ENCODE data around the gene PARN. TPM values are rescaled to one million over a fixed set of nuclear protein-coding genes. Genes with fewer than 3 reads are reported as not detected.

The PARN gene
- polyA plus RNA-seq, 2 of the 4 experiments (the other 2 are of a cell fraction) = 40.0 to 58.6 TPM

- ATAC-seq (no peak), DNase-seq (ENCODE audit: low read depth in 1 of 2, low spot score in 1 of 2) (no peak), FAIRE-seq (no peak)
- Histone ChIP-seq H3K27ac (no peak overlapping the region), H3K9me3 (peaks cover 31% of the 10 kb centered on the region), H3K4me3 (no peak overlapping the region), H3K4me2 (no peak overlapping the region), H3K4me1 (peaks cover 8% of the 10 kb centered on the region; the same call in 2 of the 3 replicates)
- TF ChIP-seq RCOR1 (IDR thresholded peaks at IDR 0.05; ENCODE audit: low read depth, low read length) (no peak), EHF (CRISPR knock-in tag; IDR thresholded peaks at IDR 0.05) (no peak), HDAC2 (IDR thresholded peaks at IDR 0.05) (no peak), REST (IDR thresholded peaks at IDR 0.05) (no peak), KDM5A (IDR thresholded peaks at IDR 0.05) (no peak), BCL3 (IDR thresholded peaks at IDR 0.05) (no peak), BHLHE40 (IDR thresholded peaks at IDR 0.05; ENCODE audit: low read depth, low read length) (no peak), RAD21 (conservative IDR thresholded peaks at IDR 0.05 in 1 of 2, IDR thresholded peaks at IDR 0.05 in 1 of 2) (no peak), MYC (IDR thresholded peaks at IDR 0.05; ENCODE audit: borderline replicate concordance, low read length) (no peak), HES2 (IDR thresholded peaks at IDR 0.05) (no peak)
- POLR2A ChIA-PET = no interaction called here
- CTCF ChIA-PET = interaction anchor here (0.7 to 1.6 kb wide), 3 partner anchors 9 to 340 kb away, joined by 3 to 6 read pairs (median 4); no protein-coding TSS in a partner anchor
- 81% methylated on average over 2 of the region's 2 CpGs for WGBS (ENCODE audit: missing lambda C conversion rate)
Observed at GRCh38 chr16:14464796-14465195, 165.3 kb downstream of the PARN start.

- ChIA-PET POLR2A (no interaction called here), CTCF (interaction anchor here (0.7 to 2.1 kb wide), 2 partner anchors 17 to 21 kb away, joined by 3 to 6 read pairs; no protein-coding TSS in a partner anchor)
- no peak for ATAC-seq
- FAIRE-seq = no peak
- no peak for TF ChIP-seq BHLHE40 (IDR thresholded peaks at IDR 0.05; ENCODE audit: low read depth, low read length)
- no peak for TF ChIP-seq RAD21 (conservative IDR thresholded peaks at IDR 0.05 in 1 of 2, IDR thresholded peaks at IDR 0.05 in 1 of 2)
- TF ChIP-seq HDAC2 (IDR thresholded peaks at IDR 0.05) = 0 out of 2 replicates have a peak, but pooled peaks have one; percentile 26
- TF ChIP-seq REST (IDR thresholded peaks at IDR 0.05) = no peak
- TF ChIP-seq ZC3H11A (IDR thresholded peaks at IDR 0.05) = no peak
- 0 out of 2 replicates have a peak, but pooled peaks have one; percentile 25 for TF ChIP-seq KDM1A (IDR thresholded peaks at IDR 0.05; ENCODE audit: low read depth)
- DNase-seq (ENCODE audit: low read depth in 1 of 2, low spot score in 1 of 2) = no peak
- H3K4me2 ChIP-seq = no peak overlapping the region
- 86% methylated on average over 2 of the region's 2 CpGs for whole genome bisulfite sequencing (ENCODE audit: missing lambda C conversion rate)
- no peak overlapping the region for H3K27ac ChIP-seq
- H3K4me3 ChIP-seq = no peak overlapping the region
- peaks cover 2% of the 10 kb centered on the region; the same call in 1 of the 3 replicates for H3K4me1 ChIP-seq
- peaks cover 31% of the 10 kb centered on the region for H3K9me3 ChIP-seq
Observed at GRCh38 chr16:14464192-14464591, 165.9 kb downstream of the PARN start.

GRCh38 chr16:14462811-14463210 is 167.2 kb downstream of the PARN start:
- peak overlapping the region in 1 of 2 experiments; percentile 6; a peak in 1 of 6 replicates for H3K27ac ChIP-seq
- POLR2A ChIA-PET = no interaction called here
- no peaks in the 10 kb centered on the region for H3K4me1 ChIP-seq
- H3K4me2 ChIP-seq = no peak overlapping the region
- FAIRE-seq (no peak), ATAC-seq (no peak), DNase-seq (ENCODE audit: low read depth in 1 of 2, low spot score in 1 of 2) (no peak)
- CTCF ChIA-PET = interaction anchor here (0.6 to 2.1 kb wide), 3 partner anchors 15 to 89 kb away, joined by 3 to 6 read pairs (median 3); no protein-coding TSS in a partner anchor
- H3K9me3 ChIP-seq = peaks cover 31% of the 10 kb centered on the region
- WGBS (ENCODE audit: missing lambda C conversion rate) = 96% methylated on average over 3 of the region's 3 CpGs
- H3K4me3 ChIP-seq = no peak overlapping the region
- no peak for TF ChIP-seq KDM1A (IDR thresholded peaks at IDR 0.05; ENCODE audit: low read depth)
- no peak for TF ChIP-seq PHF8 (IDR thresholded peaks at IDR 0.05; ENCODE audit: borderline replicate concordance, low read depth)
- no peak for TF ChIP-seq EP300 (IDR thresholded peaks at IDR 0.05)
- no peak for TF ChIP-seq RAD21 (conservative IDR thresholded peaks at IDR 0.05 in 1 of 2, IDR thresholded peaks at IDR 0.05 in 1 of 2)
- TF ChIP-seq GATA3 (IDR thresholded peaks at IDR 0.05; ENCODE audit: borderline replicate concordance) = no peak
- TF ChIP-seq SMC3 (IDR thresholded peaks at IDR 0.05) = no peak
- TF ChIP-seq POLR2AphosphoS2 (conservative IDR thresholded peaks at IDR 0.05; ENCODE audit: low read length) = no peak
- TF ChIP-seq BHLHE40 (IDR thresholded peaks at IDR 0.05; ENCODE audit: low read depth, low read length) = no peak
- TF ChIP-seq CHD4 (IDR thresholded peaks at IDR 0.05; ENCODE audit: borderline replicate concordance) = no peak
- TF ChIP-seq SREBF2 (IDR thresholded peaks at IDR 0.05) = no peak
- TF ChIP-seq HOXB5 (CRISPR knock-in tag; IDR thresholded peaks at IDR 0.05) = no peak
- TF ChIP-seq FOSL2 (IDR thresholded peaks at IDR 0.05) = no peak
- TF ChIP-seq FOSL2 (CRISPR knock-in tag; IDR thresholded peaks at IDR 0.05) = no peak
- no peak for TF ChIP-seq ZNF302 (CRISPR knock-in tag; IDR thresholded peaks at IDR 0.05)
- no peak for TF ChIP-seq PBX3 (IDR thresholded peaks at IDR 0.05)
